Fibroblast of the conjunctiva (primary cell): Measurements from ENCODE around the gene ACAA1.
"Not testable (repeated sequence)": the region's sequence is repeated elsewhere in the genome, so short reads cannot be mapped to it uniquely, and the experiment has no call there.

Experiments
- DNase-seq: peaks from one replicate; pipeline ENCODE4 v3.0.0-alpha.2; 2010; ENCODE audit warnings: low read depth

Gene ACAA1

GRCh38 chr3:38134517-38135143, 2.3 kb downstream of the ACAA1 start:
- DNase-seq = not testable (repeated sequence)

- no peak for DNase-seq
These were observed 3.1 kb downstream of the ACAA1 start for GRCh38 chr3:38133557-38134405.

GRCh38 chr3:38133209-38133556, 3.7 kb downstream of the ACAA1 start:
- no peak for DNase-seq

- DNase-seq = peak; percentile 23
These were observed 5.1 kb downstream of the ACAA1 start for GRCh38 chr3:38131621-38132369.

GRCh38 chr3:38130631-38131065, 6.3 kb downstream of the ACAA1 start:
- DNase-seq = no peak

- DNase-seq = no peak
These were observed 7.9 kb downstream of the ACAA1 start for GRCh38 chr3:38129058-38129457.

GRCh38 chr3:38128303-38128655, 8.6 kb downstream of the ACAA1 start:
- DNase-seq = no peak

GRCh38 chr3:38127611-38128302, 9.2 kb downstream of the ACAA1 start:
- no peak for DNase-seq

- no peak for DNase-seq
These were observed 10.6 kb downstream of the ACAA1 start for GRCh38 chr3:38126121-38126892.

GRCh38 chr3:38125305-38126120, 11.4 kb downstream of the ACAA1 start:
- DNase-seq = no peak

GRCh38 chr3:38124324-38125122, 12.4 kb downstream of the ACAA1 start:
- DNase-seq = no peak

GRCh38 chr3:38122712-38123290, 14.1 kb downstream of the ACAA1 start:
- no peak for DNase-seq

GRCh38 chr3:38121832-38122461, 15.0 kb downstream of the ACAA1 start:
- no peak for DNase-seq

GRCh38 chr3:38121451-38121831, 15.5 kb downstream of the ACAA1 start:
- no peak for DNase-seq

GRCh38 chr3:38120693-38121450, 16.1 kb downstream of the ACAA1 start:
- DNase-seq = no peak

GRCh38 chr3:38119821-38120692, 16.9 kb downstream of the ACAA1 start:
- no peak for DNase-seq

- DNase-seq = no peak
These were observed 17.7 kb downstream of the ACAA1 start for GRCh38 chr3:38119248-38119544.
